Activated naive CD4-positive, alpha-beta T cell treated with anti-CD3 and anti-CD28 coated beads for 36 hours (primary cell): ENCODE measurements around the gene SPTBN4. TPM values are rescaled to one million over a fixed set of nuclear protein-coding genes. Genes with fewer than 3 reads are reported as not detected.

Experiments used
- CTCF ChIA-PET: fragments of 350-600 bp; sonication (Branson Sonifier 250); formaldehyde crosslinking; loops from one replicate; lab custom pipeline; 2021; ENCODE audit warnings: antibody characterized with exemption; lab: Charles Lee
- DNase-seq: peaks from one replicate; pipeline ENCODE4 v3.0.0-alpha.2; 2020
- H3K27ac Mint-ChIP-seq: one replicate; pipeline ENCODE4 v1.8.0; 2021; ENCODE audit warnings: mild to moderate bottlenecking, mixed read lengths
- H3K27me3 Mint-ChIP-seq: one replicate; pipeline ENCODE4 v1.8.0; 2021; ENCODE audit warnings: low read depth, mixed read lengths
- H3K36me3 Mint-ChIP-seq: one replicate; pipeline ENCODE4 v1.8.0; 2021; ENCODE audit warnings: low read depth, mixed read lengths
- H3K4me1 Mint-ChIP-seq: one replicate; pipeline ENCODE4 v1.8.0; 2021; ENCODE audit warnings: low read depth, mixed read lengths
- H3K4me3 Mint-ChIP-seq: one replicate; pipeline ENCODE4 v1.8.0; 2021; ENCODE audit warnings: mild to moderate bottlenecking, moderate library complexity, mixed read lengths
- H3K9me3 Mint-ChIP-seq: one replicate; pipeline ENCODE4 v1.8.0; 2021; ENCODE audit warnings: mixed read lengths
- intact Hi-C: fragments of 100-400 bp; cut with micrococcal nuclease; formaldehyde crosslinking; loops from one replicate; pipeline ENCODE4 v1.15.1; 2023
- total RNA-seq, 2 experiments: library from RNA; stranded (reverse); gene quantifications; one replicate each; pipeline ENCODE4 v1.2.3, GENCODE V29; 2021

The SPTBN4 gene
- total RNA-seq, 2 experiments from 2014 or later: 0.91 to 1.1 TPM

GRCh38 chr19:40501599-40501998 lies 34.8 kb downstream of the SPTBN4 start:
- Mint-ChIP-seq H3K4me3 (no peak overlapping the region), H3K27ac (no peak overlapping the region), H3K36me3 (no peaks in the 10 kb centered on the region), H3K9me3 (no peaks in the 10 kb centered on the region), H3K4me1 (peaks cover 4% of the 10 kb centered on the region), H3K27me3 (peaks cover 8% of the 10 kb centered on the region)
- intact Hi-C loops: no loop called here
- CTCF ChIA-PET: interaction anchor here (2.0 kb wide), 1 partner anchor 37 kb away, joined by 5 read pairs; no protein-coding TSS in a partner anchor
- no peak for DNase-seq

- no peak overlapping the region for H3K27ac Mint-ChIP-seq
- CTCF ChIA-PET: interaction anchor here (2.0 kb wide), 1 partner anchor 38 kb away, joined by 5 read pairs; no protein-coding TSS in a partner anchor
- intact Hi-C loops: no loop called here
- H3K4me1 Mint-ChIP-seq: peaks cover 4% of the 10 kb centered on the region
- no peak for DNase-seq
- no peak overlapping the region for H3K4me3 Mint-ChIP-seq
- peaks cover 8% of the 10 kb centered on the region for H3K27me3 Mint-ChIP-seq
- no peaks in the 10 kb centered on the region for H3K9me3 Mint-ChIP-seq
- no peaks in the 10 kb centered on the region for H3K36me3 Mint-ChIP-seq
Observed at GRCh38 chr19:40502081-40502480, 35.3 kb downstream of the SPTBN4 start.

GRCh38 chr19:40502647-40503319 lies 36.0 kb downstream of the SPTBN4 start:
- Mint-ChIP-seq H3K27me3 (peaks cover 8% of the 10 kb centered on the region), H3K27ac (no peak overlapping the region), H3K4me3 (no peak overlapping the region), H3K4me1 (peaks cover 4% of the 10 kb centered on the region), H3K9me3 (no peaks in the 10 kb centered on the region), H3K36me3 (no peaks in the 10 kb centered on the region)
- CTCF ChIA-PET: no interaction called here
- intact Hi-C loops: no loop called here
- no peak for DNase-seq

- H3K27me3 Mint-ChIP-seq: peaks cover 8% of the 10 kb centered on the region
- intact Hi-C loops: no loop called here
- H3K36me3 Mint-ChIP-seq: no peaks in the 10 kb centered on the region
- no peak for DNase-seq
- H3K27ac Mint-ChIP-seq: no peak overlapping the region
- peaks cover 4% of the 10 kb centered on the region for H3K4me1 Mint-ChIP-seq
- H3K4me3 Mint-ChIP-seq: no peak overlapping the region
- CTCF ChIA-PET: no interaction called here
- H3K9me3 Mint-ChIP-seq: no peaks in the 10 kb centered on the region
Observed at GRCh38 chr19:40503320-40503695, 36.5 kb downstream of the SPTBN4 start.

- peaks cover 4% of the 10 kb centered on the region for H3K4me1 Mint-ChIP-seq
- CTCF ChIA-PET: no interaction called here
- intact Hi-C loops: no loop called here
- DNase-seq: no peak
- H3K4me3 Mint-ChIP-seq: no peak overlapping the region
- H3K36me3 Mint-ChIP-seq: no peaks in the 10 kb centered on the region
- H3K27me3 Mint-ChIP-seq: peaks cover 23% of the 10 kb centered on the region
- H3K27ac Mint-ChIP-seq: no peak overlapping the region
- no peaks in the 10 kb centered on the region for H3K9me3 Mint-ChIP-seq
Observed at GRCh38 chr19:40506099-40506498, 39.3 kb downstream of the SPTBN4 start.

GRCh38 chr19:40507892-40508291 lies 41.1 kb downstream of the SPTBN4 start:
- CTCF ChIA-PET: no interaction called here
- intact Hi-C loops: no loop called here
- no peaks in the 10 kb centered on the region for H3K9me3 Mint-ChIP-seq
- no peak overlapping the region for H3K27ac Mint-ChIP-seq
- H3K27me3 Mint-ChIP-seq: peaks cover 29% of the 10 kb centered on the region
- H3K36me3 Mint-ChIP-seq: no peaks in the 10 kb centered on the region
- H3K4me1 Mint-ChIP-seq: peaks cover 10% of the 10 kb centered on the region
- H3K4me3 Mint-ChIP-seq: no peak overlapping the region
- DNase-seq: no peak

- no peaks in the 10 kb centered on the region for H3K36me3 Mint-ChIP-seq
- no peak overlapping the region for H3K27ac Mint-ChIP-seq
- peaks cover 35% of the 10 kb centered on the region for H3K27me3 Mint-ChIP-seq
- peaks cover 13% of the 10 kb centered on the region for H3K4me1 Mint-ChIP-seq
- CTCF ChIA-PET: no interaction called here
- no peaks in the 10 kb centered on the region for H3K9me3 Mint-ChIP-seq
- H3K4me3 Mint-ChIP-seq: no peak overlapping the region
- no peak for DNase-seq
- intact Hi-C loops: no loop called here
Observed at GRCh38 chr19:40508739-40509260, 42.0 kb downstream of the SPTBN4 start.

GRCh38 chr19:40510526-40511115 lies 43.8 kb downstream of the SPTBN4 start:
- no peak for DNase-seq
- Mint-ChIP-seq H3K4me1 (peaks cover 14% of the 10 kb centered on the region), H3K9me3 (no peaks in the 10 kb centered on the region), H3K36me3 (no peaks in the 10 kb centered on the region), H3K4me3 (no peak overlapping the region), H3K27me3 (peaks cover 45% of the 10 kb centered on the region), H3K27ac (no peak overlapping the region)
- intact Hi-C loops: no loop called here
- CTCF ChIA-PET: interaction anchor here (0.8 to 1.3 kb wide), 2 partner anchors 11 to 17 kb away, joined by 3 read pairs; no protein-coding TSS in a partner anchor

- H3K4me1 Mint-ChIP-seq: peaks cover 12% of the 10 kb centered on the region
- peaks cover 45% of the 10 kb centered on the region for H3K27me3 Mint-ChIP-seq
- H3K4me3 Mint-ChIP-seq: no peak overlapping the region
- no peak for DNase-seq
- H3K27ac Mint-ChIP-seq: no peak overlapping the region
- H3K36me3 Mint-ChIP-seq: no peaks in the 10 kb centered on the region
- no peaks in the 10 kb centered on the region for H3K9me3 Mint-ChIP-seq
- intact Hi-C loops: no loop called here
- CTCF ChIA-PET: interaction anchor here (0.7 to 1.3 kb wide), 2 partner anchors 18 to 91 kb away, joined by 3 read pairs; no protein-coding TSS in a partner anchor
Observed at GRCh38 chr19:40511487-40511886, 44.7 kb downstream of the SPTBN4 start.

- DNase-seq: no peak
- CTCF ChIA-PET: interaction anchor here (0.7 kb wide), 1 partner anchor 123 kb away, joined by 3 read pairs; no protein-coding TSS in a partner anchor
- Mint-ChIP-seq H3K27ac (no peak overlapping the region), H3K36me3 (no peaks in the 10 kb centered on the region), H3K4me1 (peaks cover 12% of the 10 kb centered on the region), H3K27me3 (peaks cover 45% of the 10 kb centered on the region), H3K4me3 (peak overlapping the region; percentile 14), H3K9me3 (no peaks in the 10 kb centered on the region)
- intact Hi-C loops: no loop called here
Observed at GRCh38 chr19:40512110-40512472, 45.3 kb downstream of the SPTBN4 start.

- Mint-ChIP-seq H3K4me3 (no peak overlapping the region), H3K4me1 (peaks cover 12% of the 10 kb centered on the region), H3K9me3 (no peaks in the 10 kb centered on the region), H3K27me3 (peaks cover 45% of the 10 kb centered on the region), H3K36me3 (no peaks in the 10 kb centered on the region), H3K27ac (no peak overlapping the region)
- CTCF ChIA-PET: interaction anchor here (0.6 to 1.4 kb wide), 4 partner anchors 25 to 207 kb away, joined by 3 to 5 read pairs (median 3); no protein-coding TSS in a partner anchor
- intact Hi-C loops: no loop called here
- no peak for DNase-seq
Observed at GRCh38 chr19:40512473-40513344, 45.9 kb downstream of the SPTBN4 start.

- Mint-ChIP-seq H3K4me3 (no peak overlapping the region), H3K36me3 (no peaks in the 10 kb centered on the region), H3K9me3 (no peaks in the 10 kb centered on the region), H3K4me1 (peaks cover 12% of the 10 kb centered on the region), H3K27ac (no peak overlapping the region), H3K27me3 (peaks cover 45% of the 10 kb centered on the region)
- intact Hi-C loops: no loop called here
- DNase-seq: no peak
- CTCF ChIA-PET: interaction anchor here (0.6 to 1.4 kb wide), 3 partner anchors 26 to 208 kb away, joined by 3 to 5 read pairs (median 3); no protein-coding TSS in a partner anchor
Observed at GRCh38 chr19:40513345-40513678, 46.5 kb downstream of the SPTBN4 start.
